GM19397 (cell line): ENCODE measurements around the gene ZSCAN4.

Experiments used
- ATAC-seq: cut with Tn5 transposase; IDR thresholded peaks from one replicate; pipeline ENCODE4 v1.9.1; 2021; ENCODE audit warnings: mild to moderate bottlenecking, moderate library complexity; ENCODE audit not compliant: unreplicated experiment

Gene ZSCAN4

GRCh38 chr19:57675881-57676280, 7.1 kb downstream of the ZSCAN4 start:
- ATAC-seq = no peak

GRCh38 chr19:57682226-57682766, 13.6 kb downstream of the ZSCAN4 start:
- no peak for ATAC-seq

GRCh38 chr19:57686727-57687126, 18.0 kb downstream of the ZSCAN4 start:
- no peak for ATAC-seq

- no peak for ATAC-seq
These were observed 18.8 kb downstream of the ZSCAN4 start for GRCh38 chr19:57687363-57688010.

GRCh38 chr19:57688011-57688763, 19.5 kb downstream of the ZSCAN4 start:
- no peak for ATAC-seq

GRCh38 chr19:57689750-57690149, 21.0 kb downstream of the ZSCAN4 start:
- ATAC-seq = no peak

- ATAC-seq = no peak
These were observed 32.9 kb downstream of the ZSCAN4 start for GRCh38 chr19:57701625-57702024.

- no peak for ATAC-seq
These were observed 37.6 kb downstream of the ZSCAN4 start for GRCh38 chr19:57706346-57706745.

GRCh38 chr19:57708641-57709361, 40.1 kb downstream of the ZSCAN4 start, which contains the start of gene ZNF154:
ZNF154 (minus strand) TSS chr19:57709204; CDS start chr19:57708971, 233 bp downstream.
- no peak for ATAC-seq

- ATAC-seq = no peak
These were observed 40.9 kb downstream of the ZSCAN4 start for GRCh38 chr19:57709616-57710015.

- ATAC-seq = no peak
These were observed 43.5 kb downstream of the ZSCAN4 start for GRCh38 chr19:57712222-57712621.

- no peak for ATAC-seq
These were observed 50.7 kb downstream of the ZSCAN4 start for GRCh38 chr19:57719424-57719823.

- no peak for ATAC-seq
These were observed 51.3 kb downstream of the ZSCAN4 start for GRCh38 chr19:57719901-57720519.

GRCh38 chr19:57720878-57721277, 52.1 kb downstream of the ZSCAN4 start:
- ATAC-seq = no peak
